DMS153 treated with DMSO at 0.1 percent for 48 hours (cell line): ENCODE data around the gene UBFD1.
"Not testable (repeated sequence)": the region's sequence is repeated elsewhere in the genome, so short reads cannot be mapped to it uniquely, and the experiment has no call there.

Experiments
- DNase-seq: peaks from one replicate; lab custom pipeline; 2025; ENCODE audit not compliant: unreplicated experiment; lab: John Stamatoyannopoulos, UW

UBFD1 gene

GRCh38 chr16:23597003-23597756 lies 39.7 kb downstream of the UBFD1 start:
- no peak for DNase-seq

- DNase-seq = no peak
Observed at GRCh38 chr16:23607726-23608125, 50.2 kb downstream of the UBFD1 start.

DNA sequence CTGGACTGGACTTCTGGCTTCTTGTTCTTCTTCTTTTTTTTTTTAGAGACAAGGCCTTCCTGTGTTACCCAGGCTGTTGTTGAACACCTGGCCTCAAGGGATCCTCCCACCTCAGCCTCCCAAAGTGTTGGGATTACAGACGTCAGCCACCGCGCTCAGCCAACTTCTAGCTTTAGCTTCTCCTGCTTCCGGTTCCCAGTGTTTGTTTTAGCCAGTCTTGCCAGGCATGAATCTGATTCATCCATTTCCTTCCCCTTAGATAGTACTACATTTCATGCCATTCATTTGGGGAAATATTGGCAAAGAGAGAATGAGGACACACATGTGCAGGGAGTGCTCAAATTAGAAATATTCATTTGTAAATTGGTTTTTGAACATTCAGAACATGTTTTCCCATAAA lies 50.7 kb downstream of the UBFD1 start:
- no peak for DNase-seq

DNA sequence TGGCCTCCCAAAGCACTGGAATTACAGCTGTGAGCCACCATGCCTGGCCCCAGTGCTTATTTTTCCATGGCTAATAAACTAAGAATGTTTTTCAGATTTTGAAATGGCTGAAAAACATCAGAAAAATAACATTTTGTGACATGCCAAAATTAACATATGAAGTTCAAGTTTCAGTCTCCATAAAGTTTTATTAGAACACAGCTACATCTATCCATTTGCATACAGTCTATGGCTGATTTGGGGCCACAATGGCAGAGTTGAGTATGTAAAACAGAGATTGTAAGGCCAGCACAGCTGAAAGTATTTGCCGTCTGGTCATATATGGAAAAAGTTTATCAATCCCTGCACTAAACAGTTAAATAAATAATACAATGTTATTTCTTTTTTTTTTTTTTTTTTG lies 52.4 kb downstream of the UBFD1 start:
- DNase-seq = no peak

- not testable (repeated sequence) for DNase-seq
Observed at GRCh38 chr16:23610905-23611304, 53.4 kb downstream of the UBFD1 start.

- no peak for DNase-seq
Observed at GRCh38 chr16:23611936-23612335, 54.4 kb downstream of the UBFD1 start.

DNA sequence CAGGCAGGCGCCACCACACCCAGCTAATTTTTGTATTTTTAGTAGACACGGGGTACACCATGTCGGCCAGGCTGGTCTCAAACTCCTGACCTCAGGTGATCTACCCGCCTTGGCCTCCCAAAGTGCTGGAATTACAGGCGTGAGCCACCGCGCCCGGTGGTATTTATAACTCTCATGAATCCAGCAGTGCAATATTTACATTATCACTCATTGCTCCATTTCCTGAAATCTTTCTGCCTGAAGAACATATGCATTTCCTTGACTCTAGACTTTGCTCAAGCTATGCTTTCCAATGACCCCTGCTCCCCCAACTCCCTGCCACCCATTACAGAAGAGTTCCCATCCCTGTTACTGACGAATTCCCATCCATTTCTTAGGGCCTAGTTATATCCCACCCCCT lies 58.3 kb downstream of the UBFD1 start:
- DNase-seq = no peak
